SK-N-MC (cell line): ENCODE data around the gene RYR3.

Experiments
- EZH2 ChIP-seq: fragments of 200-600 bp; sonication (generic); IDR thresholded peaks from one replicate; pipeline ENCODE4 v1.6.1; 2017; ENCODE audit warnings: antibody characterized with exemption
- FOXP2 ChIP-seq: optimal IDR thresholded peaks from 2 replicates; pipeline ENCODE3; 2011; ENCODE audit warnings: mild to moderate bottlenecking, moderate library complexity; ENCODE audit not compliant: insufficient read depth; ENCODE audit errors: extremely low read length, control extremely low read depth
- POLR2AphosphoS5 ChIP-seq: IDR thresholded peaks from 2 replicates; pipeline ENCODE4 v1.6.1; 2012; ENCODE audit warnings: mild to moderate bottlenecking, low read depth, low read length, borderline replicate concordance

DNA sequence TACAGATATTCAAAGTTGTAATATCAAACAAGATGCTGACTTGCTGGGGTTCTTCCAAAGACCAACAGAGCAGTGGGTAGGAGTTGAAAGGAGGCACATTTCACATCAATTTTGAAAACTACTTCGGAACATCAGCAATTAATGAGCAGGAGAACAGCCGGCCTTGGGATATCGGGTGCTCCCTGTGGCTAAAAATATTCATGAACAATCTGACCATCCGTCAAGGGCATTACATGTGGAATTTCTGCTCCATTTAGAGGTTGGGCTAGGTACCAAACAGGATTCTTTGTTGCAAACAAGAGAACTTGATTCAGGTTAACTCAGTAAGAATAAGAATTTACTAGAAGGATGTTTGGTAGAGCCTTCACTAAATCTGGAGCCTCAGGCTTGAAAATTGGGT, 223.9 kb downstream of the RYR3 start:
- TF ChIP-seq EZH2 (no peak), POLR2AphosphoS5 (no peak), FOXP2 (no peak)
